GM19455 (cell line): Measurements from ENCODE around the gene SRGAP3.

Experiments
- ATAC-seq: cut with Tn5 transposase; IDR thresholded peaks from one replicate; pipeline ENCODE4 v1.9.1; 2021; ENCODE audit not compliant: unreplicated experiment

Gene SRGAP3

GRCh38 chr3:8992199-8992598 lies 257.2 kb downstream of the SRGAP3 start:
- ATAC-seq, result no peak

- no peak for ATAC-seq
Observed at GRCh38 chr3:8990266-8991215, 258.9 kb downstream of the SRGAP3 start.

GRCh38 chr3:8988791-8989558 lies 260.5 kb downstream of the SRGAP3 start:
- no peak for ATAC-seq

- ATAC-seq, result no peak
Observed at GRCh38 chr3:8988384-8988655, 261.1 kb downstream of the SRGAP3 start.

GRCh38 chr3:8987645-8988383 lies 261.6 kb downstream of the SRGAP3 start:
- peak; percentile 70 for ATAC-seq

GRCh38 chr3:8987226-8987625 lies 262.2 kb downstream of the SRGAP3 start:
- ATAC-seq, result no peak

GRCh38 chr3:8986741-8987140 lies 262.7 kb downstream of the SRGAP3 start:
- ATAC-seq, result no peak

- no peak for ATAC-seq
Observed at GRCh38 chr3:8985876-8986275, 263.6 kb downstream of the SRGAP3 start.

- no peak for ATAC-seq
Observed at GRCh38 chr3:8985411-8985831, 264.0 kb downstream of the SRGAP3 start.

- ATAC-seq, result no peak
Observed at GRCh38 chr3:8984526-8984925, 264.9 kb downstream of the SRGAP3 start.

GRCh38 chr3:8984081-8984480 lies 265.4 kb downstream of the SRGAP3 start:
- ATAC-seq, result no peak

- ATAC-seq, result no peak
Observed at GRCh38 chr3:8983591-8983990, 265.9 kb downstream of the SRGAP3 start.

- ATAC-seq, result no peak
Observed at GRCh38 chr3:8983026-8983425, 266.4 kb downstream of the SRGAP3 start.

GRCh38 chr3:8982509-8982908 lies 266.9 kb downstream of the SRGAP3 start:
- no peak for ATAC-seq

- ATAC-seq, result no peak
Observed at GRCh38 chr3:8981700-8982099, 267.7 kb downstream of the SRGAP3 start.

- no peak for ATAC-seq
Observed at GRCh38 chr3:8981296-8981695, 268.1 kb downstream of the SRGAP3 start.

- ATAC-seq, result no peak
Observed at GRCh38 chr3:8980756-8981257, 268.6 kb downstream of the SRGAP3 start.

GRCh38 chr3:8979262-8979661 lies 270.2 kb downstream of the SRGAP3 start:
- no peak for ATAC-seq

GRCh38 chr3:8978551-8978950 lies 270.9 kb downstream of the SRGAP3 start:
- no peak for ATAC-seq

GRCh38 chr3:8976540-8977182 lies 272.8 kb downstream of the SRGAP3 start:
- no peak for ATAC-seq
